HG02973 (cell line): ENCODE measurements around the gene VPS37D.
A peak's percentile ranks its signal among the peaks of the same experiment; 100 is the strongest.

Experiments
- ATAC-seq: cut with Tn5 transposase; IDR thresholded peaks from one replicate; pipeline ENCODE4 v1.9.1; 2021; ENCODE audit warnings: moderate library complexity; ENCODE audit not compliant: unreplicated experiment

The VPS37D gene

DNA sequence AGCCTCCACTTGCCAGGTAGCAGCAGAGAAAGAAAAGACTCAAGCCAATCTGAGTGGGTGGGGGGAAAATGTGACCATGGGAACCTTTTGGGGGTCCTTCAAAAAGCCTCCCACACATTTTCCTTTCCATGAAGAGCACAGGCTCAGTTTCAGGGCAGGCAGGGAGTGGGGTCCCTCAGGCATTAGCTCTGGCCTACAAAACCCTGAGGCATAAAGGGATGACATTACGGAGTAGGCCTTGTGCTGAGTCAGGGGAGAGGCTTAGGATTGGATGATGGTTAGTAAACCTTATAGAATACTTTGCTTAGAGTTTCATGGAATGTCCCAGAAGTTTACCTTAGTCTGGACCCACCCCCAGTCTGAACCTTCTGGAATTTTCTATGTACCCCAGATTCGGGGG is 12.1 kb downstream of the VPS37D start:
- ATAC-seq = no peak

DNA sequence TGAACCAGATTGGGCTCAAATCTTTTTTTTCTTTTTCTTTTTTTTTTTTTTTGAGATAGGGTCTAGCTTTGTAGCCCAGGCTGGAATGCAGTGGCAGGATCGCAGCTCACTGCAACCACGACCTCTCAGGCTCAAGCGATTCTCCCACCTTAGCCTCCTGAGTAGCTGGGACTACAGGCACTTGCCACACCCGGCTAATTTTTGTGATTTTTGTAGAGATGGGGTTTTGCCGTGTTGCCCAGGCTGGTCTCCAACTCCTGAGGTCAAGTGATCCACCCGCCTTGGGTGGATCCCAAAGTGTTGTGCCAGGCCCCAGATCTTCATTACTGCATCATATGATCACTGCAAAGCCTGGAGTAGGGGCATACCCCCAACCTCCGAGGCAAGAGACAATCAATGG is 12.9 kb downstream of the VPS37D start:
- ATAC-seq = no peak

DNA sequence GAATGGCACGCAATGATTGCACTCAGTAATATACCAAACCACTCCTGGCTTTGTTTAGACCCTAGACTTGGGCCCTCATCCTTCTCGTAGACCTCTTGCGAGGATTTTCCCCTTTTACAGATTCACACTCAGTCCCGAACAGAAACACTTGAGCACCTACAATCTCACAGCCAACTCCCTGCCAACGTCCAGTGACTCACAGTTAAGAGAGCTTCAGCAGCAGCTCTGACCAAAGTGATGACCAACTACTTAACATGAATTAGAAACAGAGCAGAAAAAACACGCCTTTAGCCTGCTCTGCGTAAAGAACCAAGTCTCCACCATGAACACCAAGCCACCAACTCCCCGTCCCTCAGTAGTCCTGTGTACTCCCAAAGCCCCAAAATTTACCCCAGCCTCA is 13.4 kb downstream of the VPS37D start:
- no peak for ATAC-seq

DNA sequence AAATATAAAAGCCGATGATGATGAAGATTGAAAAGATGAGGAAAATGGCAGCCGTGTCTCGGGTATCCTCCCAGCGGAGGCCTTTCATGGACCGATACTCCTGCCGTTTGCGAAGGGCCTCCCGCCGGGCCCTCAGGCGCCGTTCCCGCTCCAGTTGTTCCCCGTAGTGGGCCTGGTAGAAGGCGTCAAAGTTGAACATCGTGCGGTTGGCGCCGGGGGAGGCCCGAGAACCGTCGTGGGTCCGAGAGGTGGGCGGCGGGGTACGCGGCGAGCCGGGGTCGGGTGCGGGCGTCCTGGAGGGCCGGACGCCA is 15.1 kb downstream of the VPS37D start:
- ATAC-seq = peak; percentile 4

DNA sequence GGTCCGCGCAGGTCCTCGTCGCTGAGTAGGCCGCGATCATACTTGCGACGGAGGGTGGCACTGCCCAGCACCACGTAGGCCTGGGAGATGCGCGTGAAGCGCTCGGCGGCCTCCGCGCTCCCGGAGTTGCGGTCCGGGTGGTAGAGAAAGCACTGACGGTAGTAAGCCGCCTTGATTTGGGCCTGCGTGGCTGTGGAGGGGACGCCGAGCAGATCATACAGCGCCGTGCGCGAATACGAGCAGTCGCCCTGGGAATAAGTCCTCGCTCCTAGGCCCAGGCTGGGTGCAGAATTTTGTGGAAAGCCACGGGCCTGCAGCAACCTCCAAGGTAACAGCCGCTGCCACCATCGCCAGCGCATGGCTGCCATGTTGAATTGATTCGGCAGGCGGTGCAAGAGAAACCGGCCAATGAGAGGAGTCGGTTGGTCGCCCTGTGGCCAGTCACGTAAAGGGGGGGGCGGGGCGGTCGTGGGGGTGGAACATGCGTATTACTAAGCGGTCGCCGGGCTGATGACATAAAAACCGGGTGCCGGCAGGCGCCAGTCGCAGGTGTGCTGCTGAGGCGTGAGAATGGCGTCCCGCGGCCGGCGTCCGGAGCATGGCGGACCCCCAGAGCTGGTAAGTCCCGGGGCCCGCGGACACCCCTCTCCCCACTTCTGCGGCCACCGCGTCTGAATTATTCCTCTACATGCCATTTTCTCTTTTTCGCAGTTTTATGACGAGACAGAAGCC is 15.6 kb downstream of the VPS37D start, which contains the start of the genes BUD23 and DNAJC30:
Gene BUD23 (plus strand): TSS at position 542 of the 732 bp plus-strand sequence. CDS start 29 bp downstream, at position 571.
Gene DNAJC30 (minus strand): TSS at position 398 of the 732 bp plus-strand sequence. CDS start 30 bp downstream, at position 368.
- ATAC-seq = peak; percentile 88

DNA sequence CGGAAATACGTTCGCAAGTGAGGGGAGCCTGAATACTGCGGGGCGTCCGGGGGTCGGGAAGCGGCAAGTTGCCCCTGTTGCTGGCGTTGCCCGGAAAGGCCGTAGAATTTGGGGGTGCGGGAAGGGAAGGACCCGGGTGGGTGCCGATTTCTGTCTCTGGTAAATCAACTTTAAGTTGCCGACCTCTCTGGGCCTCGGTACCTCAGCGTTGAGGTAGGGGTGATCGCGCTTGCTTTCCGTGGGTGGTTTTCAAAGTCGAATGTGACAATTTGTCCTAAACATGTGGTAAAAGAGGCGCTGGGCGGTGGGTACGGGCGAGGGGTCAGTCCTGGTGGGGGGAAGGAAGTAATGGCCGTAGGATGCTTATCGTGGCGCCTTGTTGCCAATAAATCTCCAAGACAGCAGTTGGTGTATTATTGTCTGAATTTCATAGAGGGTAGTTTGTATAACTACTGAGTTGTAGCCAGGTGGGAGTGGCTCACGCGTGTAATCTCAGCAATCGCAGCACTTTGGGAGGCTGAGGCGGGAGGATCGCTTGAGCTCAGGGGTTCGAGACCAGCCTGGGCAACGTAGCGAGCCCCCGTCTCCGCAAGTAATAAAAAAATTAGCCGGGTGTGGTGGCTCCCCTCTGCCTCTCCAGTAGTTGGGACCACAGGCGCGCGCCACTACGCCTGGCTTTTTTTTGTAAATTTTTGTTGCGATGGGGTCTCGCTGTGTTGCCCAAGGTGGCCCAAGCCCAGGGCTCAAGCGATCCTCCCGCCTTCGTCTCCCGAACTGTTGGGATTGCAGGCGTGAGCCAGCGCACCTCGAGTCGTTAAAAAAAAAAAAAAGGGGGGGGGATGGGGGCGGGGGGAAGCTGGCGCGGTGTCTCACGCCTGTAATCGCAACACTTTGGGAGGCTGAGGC is 16.4 kb downstream of the VPS37D start:
- no peak for ATAC-seq

DNA sequence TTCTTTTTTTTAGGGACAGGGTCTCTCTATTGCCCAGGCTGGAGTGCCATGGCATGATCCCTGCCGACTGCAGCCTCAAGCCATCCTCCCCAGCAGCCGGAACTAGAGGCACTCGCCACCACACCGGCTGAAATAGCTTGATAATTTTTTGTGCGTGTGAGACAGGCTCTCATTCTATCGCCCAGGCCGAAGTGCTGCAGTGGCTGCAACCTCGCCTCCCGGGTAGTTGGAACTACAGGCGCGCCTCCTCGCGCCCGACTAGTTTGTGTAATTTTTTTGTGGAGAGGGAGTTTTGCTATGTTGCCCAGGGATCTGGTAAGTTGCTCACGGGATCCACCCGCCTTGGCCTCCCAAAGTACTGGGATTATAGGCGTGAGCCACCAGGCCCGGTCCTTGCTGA is 17.7 kb downstream of the VPS37D start:
- no peak for ATAC-seq

DNA sequence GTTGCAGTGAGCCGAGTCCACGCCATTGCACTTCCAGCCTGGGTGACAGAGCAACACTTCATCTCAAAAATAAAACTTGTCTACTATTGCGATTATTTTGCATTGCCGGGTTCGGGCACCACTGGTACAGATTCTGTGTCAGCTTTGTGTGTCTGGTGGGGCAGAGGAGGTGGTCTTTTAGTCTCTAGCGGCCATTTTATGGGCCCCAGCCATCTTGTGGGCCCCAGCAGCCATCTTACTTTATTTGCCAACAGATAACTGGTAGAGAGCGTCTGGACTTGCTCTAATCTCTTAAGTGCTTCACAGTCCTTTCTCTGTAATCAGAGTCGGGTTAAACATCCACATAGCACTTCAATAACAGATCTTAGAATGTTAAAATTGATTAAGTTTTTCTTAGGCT is 20.7 kb downstream of the VPS37D start:
- no peak for ATAC-seq

DNA sequence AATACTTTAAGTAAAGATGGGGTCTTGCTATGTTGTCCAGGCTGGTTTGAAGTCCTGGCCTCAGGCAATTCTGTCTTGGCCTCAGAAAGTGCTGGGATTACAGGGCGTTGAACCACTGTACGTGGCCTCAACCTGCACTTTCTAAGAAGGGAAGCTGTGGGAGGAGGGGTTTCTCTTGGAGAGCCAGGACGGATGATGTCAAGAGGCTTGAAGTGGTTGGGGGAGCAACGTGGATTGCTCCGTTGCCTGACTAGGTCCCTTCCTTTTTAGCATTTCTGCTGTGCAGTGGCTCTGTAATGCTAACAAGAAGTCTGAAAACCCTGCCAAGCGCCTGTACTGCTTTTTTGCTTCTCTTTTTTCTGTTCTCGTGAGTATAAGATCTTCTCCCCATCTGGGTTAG is 23.0 kb downstream of the VPS37D start:
- no peak for ATAC-seq

DNA sequence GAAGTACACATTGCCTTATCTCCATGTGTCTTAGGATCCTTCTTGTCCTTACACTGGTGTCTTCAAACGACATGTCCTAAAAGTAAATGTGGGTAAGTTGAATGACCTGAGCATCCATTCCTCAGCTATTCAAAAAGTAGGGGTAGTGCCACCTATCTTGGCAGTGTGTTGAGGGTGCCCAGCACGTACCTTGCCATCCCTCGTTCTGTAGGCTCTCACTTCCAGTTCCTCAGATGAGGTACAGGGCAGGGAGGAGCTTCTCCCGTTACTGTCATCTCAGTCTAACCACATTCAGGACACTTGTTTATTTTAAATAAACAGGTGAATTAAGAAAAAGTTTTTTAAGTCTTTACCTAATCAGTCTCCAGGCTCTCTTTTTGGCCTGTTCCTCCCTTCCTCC is 28.7 kb downstream of the VPS37D start:
- ATAC-seq = no peak

DNA sequence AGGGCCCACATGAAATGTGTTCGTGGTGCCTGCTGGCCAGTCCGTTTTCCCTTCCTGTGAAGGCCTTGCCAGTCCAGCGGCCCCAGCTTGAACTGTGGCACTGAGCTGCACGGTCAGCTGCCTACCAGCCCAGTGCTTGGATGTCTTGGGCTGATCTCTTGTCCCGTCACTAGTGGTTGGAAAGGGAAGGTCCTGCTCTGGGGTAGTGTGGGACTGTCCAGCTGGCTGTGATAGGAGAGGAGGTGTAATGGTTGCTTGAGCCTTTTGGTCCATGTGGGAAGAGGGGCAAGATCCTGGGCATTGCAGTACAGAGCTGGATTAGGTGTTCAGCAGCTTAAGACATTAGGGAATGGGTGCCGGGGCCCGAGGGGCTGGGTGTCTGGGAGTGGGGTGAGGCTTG is 30.8 kb downstream of the VPS37D start:
- no peak for ATAC-seq

DNA sequence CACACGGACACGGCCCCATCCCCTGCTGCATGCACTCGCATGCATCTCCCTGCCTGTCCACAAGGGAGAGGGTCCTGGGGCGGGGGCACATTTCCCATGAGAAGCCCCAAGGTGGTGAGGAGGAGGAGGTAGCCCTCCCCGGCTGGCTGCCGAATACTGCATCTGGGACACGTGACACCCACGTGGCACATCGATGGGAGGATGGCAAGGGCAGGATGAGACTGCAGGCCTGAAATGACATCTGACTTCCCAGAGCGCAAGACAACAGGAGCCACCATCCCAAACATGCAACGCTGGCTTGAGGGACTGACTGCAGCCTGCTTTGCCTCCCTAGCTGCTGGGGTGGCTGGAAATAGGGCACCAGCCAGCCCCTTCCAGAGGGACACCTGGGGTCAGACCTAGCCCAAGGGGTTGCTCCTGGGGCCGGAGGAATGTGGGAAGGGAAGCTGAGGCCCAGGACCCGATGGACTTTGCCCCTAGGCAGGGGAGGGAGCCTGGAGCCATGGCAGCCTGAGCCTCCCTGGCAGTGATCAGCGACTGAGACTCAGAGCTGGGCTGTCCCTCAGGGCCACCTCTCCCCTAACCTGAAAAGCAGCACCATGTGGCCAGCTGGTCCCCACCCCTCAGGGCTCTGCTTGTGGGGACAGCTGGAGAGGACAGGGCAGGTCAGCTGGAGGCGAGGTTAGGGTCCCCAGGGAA is 31.9 kb downstream of the VPS37D start:
- no peak for ATAC-seq

DNA sequence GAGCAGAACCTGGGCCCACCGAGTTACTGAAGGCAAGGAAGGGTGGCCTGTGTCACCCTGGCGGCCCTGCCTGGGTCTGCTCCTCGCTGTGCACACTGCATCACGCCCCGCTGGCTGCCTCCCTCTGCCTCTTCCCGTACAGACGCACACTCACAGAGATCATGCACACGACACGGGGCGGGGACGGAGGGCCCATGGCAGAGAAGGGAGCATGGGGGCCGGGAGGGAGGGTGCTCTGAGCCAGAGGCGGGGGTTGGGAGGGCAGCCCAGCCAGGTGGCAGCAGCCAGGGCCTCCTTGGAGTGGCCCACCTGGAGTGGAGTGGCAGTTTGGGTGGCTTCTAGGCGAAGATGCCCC is 32.4 kb downstream of the VPS37D start:
- ATAC-seq = no peak

DNA sequence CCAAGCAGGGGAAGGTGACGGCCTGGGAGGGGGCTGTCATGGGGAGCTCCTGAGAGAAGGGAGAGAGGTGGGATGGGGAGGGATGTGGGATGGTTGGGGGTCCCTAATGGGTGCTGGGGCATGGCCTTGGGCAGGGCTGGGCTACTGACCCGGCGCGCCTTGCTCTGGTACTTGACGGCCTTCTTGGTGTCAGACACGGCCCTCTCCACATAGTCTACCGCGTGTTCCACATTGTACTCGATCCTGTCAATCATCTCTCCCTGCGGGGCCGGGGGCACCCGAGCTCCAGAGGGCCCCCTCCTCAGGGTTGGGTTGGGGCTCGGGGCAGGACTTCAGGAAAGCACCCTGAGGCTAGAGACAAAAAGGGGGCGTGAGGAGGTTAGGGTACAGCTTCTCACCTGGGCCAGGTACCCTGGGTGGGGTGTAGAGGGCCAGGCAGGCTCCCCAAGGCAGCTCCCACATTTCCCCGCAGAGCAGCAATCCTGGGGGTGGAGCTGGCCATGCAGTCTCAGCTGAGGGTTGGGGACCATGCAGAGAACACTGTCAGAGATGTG is 33.0 kb downstream of the VPS37D start:
- ATAC-seq = no peak

DNA sequence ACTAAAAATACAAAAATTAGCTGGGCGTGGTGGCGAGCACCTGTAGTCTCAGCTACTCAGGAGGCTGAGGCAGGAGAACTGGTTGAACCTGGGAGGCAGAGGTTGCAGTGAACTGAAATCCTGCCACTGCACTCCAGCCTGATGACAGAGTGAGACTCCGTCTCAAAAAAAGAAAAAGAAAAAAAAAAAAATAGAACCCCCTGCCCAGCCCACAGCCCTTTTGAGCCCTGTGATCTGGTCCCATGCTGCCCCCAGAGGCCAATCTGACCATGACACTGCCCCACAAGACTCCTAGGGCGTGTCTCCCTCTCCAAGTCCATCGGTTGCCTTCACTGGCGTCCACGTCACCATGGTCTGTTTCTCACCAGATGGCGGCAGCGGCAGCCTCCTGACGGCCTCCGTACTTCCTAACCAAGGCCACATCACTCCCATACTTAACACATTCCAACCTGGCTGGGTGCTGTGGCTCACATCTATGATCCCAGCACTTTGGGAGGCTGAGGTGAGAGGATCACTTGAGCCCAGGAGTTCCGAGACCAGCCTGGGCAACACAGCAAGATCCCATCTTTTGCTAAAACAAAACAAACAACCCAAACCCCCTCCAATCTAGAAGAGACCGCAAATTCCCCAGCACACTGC is 33.8 kb downstream of the VPS37D start:
- ATAC-seq = no peak

DNA sequence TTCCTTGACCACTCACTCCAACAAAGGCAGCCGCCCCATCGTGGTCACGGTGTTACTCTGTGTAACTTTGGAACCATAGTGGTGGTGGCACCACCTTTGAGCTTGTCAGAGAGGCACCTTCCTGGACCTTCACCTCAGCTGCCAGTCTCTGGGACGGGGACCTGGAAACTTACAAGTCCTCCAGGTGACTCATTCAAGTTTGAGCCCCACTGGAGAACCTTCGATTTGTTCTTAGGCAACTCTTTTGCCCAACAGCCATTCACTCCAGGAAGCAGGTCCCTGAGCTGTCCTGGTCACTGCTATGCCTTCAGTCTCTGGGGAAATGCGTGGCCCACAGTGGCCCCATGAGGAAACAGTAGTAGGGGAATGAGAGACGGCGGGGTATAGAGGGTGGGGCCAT is 34.6 kb downstream of the VPS37D start:
- no peak for ATAC-seq

DNA sequence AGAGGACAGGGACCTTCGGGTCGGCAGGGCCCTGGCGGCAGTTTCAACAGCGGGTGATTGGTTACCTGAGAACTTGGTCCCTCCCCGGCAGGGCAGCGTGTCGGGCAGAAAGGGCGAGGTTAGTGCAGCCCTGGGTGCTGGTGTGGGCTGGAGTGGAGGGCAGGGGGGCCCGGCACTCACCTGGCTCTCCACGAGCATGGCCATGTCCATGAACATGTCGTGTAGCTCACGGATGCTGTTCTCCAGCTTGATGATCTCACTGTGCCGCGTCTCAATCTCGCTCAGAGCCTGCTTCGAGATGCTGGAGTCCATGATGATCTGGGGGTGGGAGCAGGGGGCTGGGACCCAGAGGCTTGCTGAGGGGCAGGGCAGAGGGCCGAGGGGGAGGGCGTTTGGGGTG is 35.0 kb downstream of the VPS37D start:
- ATAC-seq = no peak

DNA sequence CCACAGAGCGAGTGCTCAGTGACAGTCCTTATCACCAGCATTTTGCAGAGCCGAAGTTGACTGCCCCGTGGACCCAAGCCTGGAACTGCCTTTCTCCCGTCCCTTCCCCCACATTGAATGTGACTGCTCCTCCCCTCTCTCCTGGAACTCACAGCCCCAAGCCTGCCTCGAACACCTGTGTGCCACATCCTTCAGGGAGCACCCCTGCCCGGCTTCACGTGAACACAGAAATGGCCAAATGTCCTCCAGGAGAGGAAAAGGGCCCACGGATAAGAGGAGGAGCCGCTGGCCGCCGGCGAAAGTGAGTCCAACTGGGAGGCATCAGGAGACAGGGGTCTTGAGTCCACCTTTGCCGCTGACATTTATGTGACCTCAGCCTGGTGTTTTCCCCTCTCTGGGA is 35.6 kb downstream of the VPS37D start:
- ATAC-seq = no peak

DNA sequence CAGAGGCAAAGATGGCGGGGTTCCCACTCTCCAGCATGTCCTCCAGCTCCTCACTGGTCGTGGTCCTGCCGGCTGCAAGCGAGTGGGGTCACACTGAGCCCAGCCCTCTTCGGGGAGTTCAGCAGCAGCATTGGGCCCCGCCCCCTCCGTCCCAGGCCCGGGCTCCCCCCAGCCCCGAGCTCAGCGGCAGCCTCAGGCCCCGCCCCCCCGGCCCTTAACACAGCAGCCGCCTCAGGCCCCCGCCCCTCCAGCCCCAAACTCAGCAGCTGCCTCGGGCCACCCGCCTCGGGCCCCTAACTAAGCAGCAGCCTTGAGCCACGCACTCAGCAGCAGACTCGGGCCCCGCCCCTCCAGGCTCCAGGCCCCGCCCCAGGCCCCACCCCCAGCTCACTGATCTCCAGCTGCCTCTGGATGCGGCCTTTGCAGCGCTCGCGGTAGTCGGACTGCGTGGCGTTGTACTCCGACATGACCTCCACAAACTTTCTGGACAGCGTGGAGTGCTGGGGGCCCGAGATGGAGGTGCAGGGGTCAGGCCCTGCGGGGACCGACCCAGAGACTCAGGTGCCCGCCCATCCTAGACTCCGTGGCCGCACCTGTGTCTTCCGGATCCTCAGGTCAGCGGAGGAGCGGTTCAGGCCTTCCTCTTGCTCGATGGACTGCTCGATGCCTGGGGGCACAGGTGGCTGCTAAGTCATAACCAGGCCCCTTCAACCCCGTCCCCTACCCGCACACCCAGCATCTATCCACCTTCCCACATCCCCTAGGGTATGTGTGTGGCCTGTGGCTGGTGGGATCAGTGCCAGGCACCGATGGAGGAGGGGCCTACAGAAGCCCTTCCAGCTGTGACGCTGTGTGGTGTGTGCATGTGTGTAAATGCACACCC is 36.4 kb downstream of the VPS37D start:
- no peak for ATAC-seq
